ENCODE data around the gene CFAP77.

CFAP77 gene

GRCh38 chr9:132465131-132465635, 55.2 kb downstream of the CFAP77 start:
- no peak overlapping the region for H3K27ac ChIP-seq (ENCODE audit: insufficient read depth in 1 of 2, low read depth in 1 of 2, low read length in 2 of 2, poor library complexity in 1 of 2, severe bottlenecking in 2 of 2)
- CTCF ChIA-PET = no interaction called here
- 94% methylated on average over 2 of the region's 5 CpGs for WGBS (ENCODE audit: insufficient coverage)
- peaks cover 0 to 11% (median 0%) of the 10 kb centered on the region in 5 experiments for H3K27me3 ChIP-seq (replicated peaks in 2 of 5; ENCODE audit: control insufficient read depth in 4 of 5, insufficient read depth in 5 of 5, low read length in 4 of 5)
- no peak for DNase-seq
- POLR2A ChIA-PET = no interaction called here
- no peaks in the 10 kb centered on the region for H3K4me1 ChIP-seq (ENCODE audit: control extremely low read depth in 1 of 4, control insufficient read depth in 4 of 4, insufficient read depth in 4 of 4, low read length in 3 of 4)
- peaks cover 0 to 3% (median 0%) of the 10 kb centered on the region in 5 experiments for H3K9me3 ChIP-seq (ENCODE audit: control extremely low read depth in 1 of 5, control insufficient read depth in 4 of 5, insufficient read depth in 2 of 5, low read depth in 1 of 5, low read length in 4 of 5)
- no peaks in the 10 kb centered on the region for H3K36me3 ChIP-seq (ENCODE audit: control insufficient read depth in 4 of 4, insufficient read depth in 4 of 4, low read length in 3 of 4)
- no peak overlapping the region for H3K4me3 ChIP-seq (ENCODE audit: control insufficient read depth in 1 of 7, extremely low read depth in 1 of 7, insufficient read depth in 4 of 7, low read depth in 2 of 7, low read length in 6 of 7)

GRCh38 chr9:132472199-132472598, 62.2 kb downstream of the CFAP77 start:
- Histone ChIP-seq H3K36me3 (ENCODE audit: control insufficient read depth in 4 of 4, insufficient read depth in 4 of 4, low read length in 3 of 4) (no peaks in the 10 kb centered on the region), H3K4me1 (ENCODE audit: control extremely low read depth in 1 of 4, control insufficient read depth in 4 of 4, insufficient read depth in 4 of 4, low read length in 3 of 4) (no peaks in the 10 kb centered on the region), H3K4me3 (ENCODE audit: control insufficient read depth in 1 of 7, extremely low read depth in 1 of 7, insufficient read depth in 4 of 7, low read depth in 2 of 7, low read length in 6 of 7) (no peak overlapping the region), H3K9me3 (ENCODE audit: control extremely low read depth in 1 of 5, control insufficient read depth in 4 of 5, insufficient read depth in 2 of 5, low read depth in 1 of 5, low read length in 4 of 5) (no peaks in the 10 kb centered on the region), H3K27me3 (replicated peaks in 2 of 5; ENCODE audit: control insufficient read depth in 4 of 5, insufficient read depth in 5 of 5, low read length in 4 of 5) (peaks cover 0 to 4% (median 0%) of the 10 kb centered on the region in 5 experiments), H3K27ac (ENCODE audit: insufficient read depth in 1 of 2, low read depth in 1 of 2, low read length in 2 of 2, poor library complexity in 1 of 2, severe bottlenecking in 2 of 2) (no peak overlapping the region)
- CTCF ChIA-PET = no interaction called here
- POLR2A ChIA-PET = no interaction called here
- DNase-seq = no peak
- 86% methylated on average over 4 of the region's 4 CpGs for WGBS (ENCODE audit: insufficient coverage)

- CTCF ChIA-PET = no interaction called here
- WGBS (ENCODE audit: insufficient coverage) = 89% methylated on average over 8 of the region's 9 CpGs
Observed at GRCh38 chr9:132472599-132472998, 62.6 kb downstream of the CFAP77 start.

GRCh38 chr9:132474253-132474652, 64.2 kb downstream of the CFAP77 start:
- POLR2A ChIA-PET = no interaction called here
- Histone ChIP-seq H3K9me3 (ENCODE audit: control extremely low read depth in 1 of 5, control insufficient read depth in 4 of 5, insufficient read depth in 2 of 5, low read depth in 1 of 5, low read length in 4 of 5) (no peaks in the 10 kb centered on the region), H3K27me3 (replicated peaks in 2 of 5; ENCODE audit: control insufficient read depth in 4 of 5, insufficient read depth in 5 of 5, low read length in 4 of 5) (peaks cover 0 to 18% (median 0%) of the 10 kb centered on the region in 5 experiments), H3K36me3 (ENCODE audit: control insufficient read depth in 4 of 4, insufficient read depth in 4 of 4, low read length in 3 of 4) (no peaks in the 10 kb centered on the region), H3K4me1 (ENCODE audit: control extremely low read depth in 1 of 4, control insufficient read depth in 4 of 4, insufficient read depth in 4 of 4, low read length in 3 of 4) (no peaks in the 10 kb centered on the region), H3K27ac (ENCODE audit: insufficient read depth in 1 of 2, low read depth in 1 of 2, low read length in 2 of 2, poor library complexity in 1 of 2, severe bottlenecking in 2 of 2) (no peak overlapping the region), H3K4me3 (ENCODE audit: control insufficient read depth in 1 of 7, extremely low read depth in 1 of 7, insufficient read depth in 4 of 7, low read depth in 2 of 7, low read length in 6 of 7) (no peak overlapping the region)
- WGBS (ENCODE audit: insufficient coverage) = 100% methylated on average over 9 of the region's 14 CpGs
- CTCF ChIA-PET = interaction anchor here (0.6 to 0.9 kb wide), 2 partner anchors 14 to 113 kb away, joined by 3 read pairs; no protein-coding TSS in a partner anchor
- DNase-seq = no peak

More at GRCh38 chr9:132472599-132472998, 62.6 kb downstream of the CFAP77 start:
- Histone ChIP-seq H3K27ac (ENCODE audit: insufficient read depth in 1 of 2, low read depth in 1 of 2, low read length in 2 of 2, poor library complexity in 1 of 2, severe bottlenecking in 2 of 2) (no peak overlapping the region), H3K4me3 (ENCODE audit: control insufficient read depth in 1 of 7, extremely low read depth in 1 of 7, insufficient read depth in 4 of 7, low read depth in 2 of 7, low read length in 6 of 7) (no peak overlapping the region), H3K27me3 (replicated peaks in 2 of 5; ENCODE audit: control insufficient read depth in 4 of 5, insufficient read depth in 5 of 5, low read length in 4 of 5) (peaks cover 0 to 6% (median 0%) of the 10 kb centered on the region in 5 experiments), H3K9me3 (ENCODE audit: control extremely low read depth in 1 of 5, control insufficient read depth in 4 of 5, insufficient read depth in 2 of 5, low read depth in 1 of 5, low read length in 4 of 5) (no peaks in the 10 kb centered on the region), H3K36me3 (ENCODE audit: control insufficient read depth in 4 of 4, insufficient read depth in 4 of 4, low read length in 3 of 4) (no peaks in the 10 kb centered on the region), H3K4me1 (ENCODE audit: control extremely low read depth in 1 of 4, control insufficient read depth in 4 of 4, insufficient read depth in 4 of 4, low read length in 3 of 4) (no peaks in the 10 kb centered on the region)
- POLR2A ChIA-PET = no interaction called here
- no peak for DNase-seq

GRCh38 chr9:132478353-132479050, 68.5 kb downstream of the CFAP77 start:
- CTCF ChIA-PET = interaction anchor here (0.7 kb wide), 1 partner anchor 492 kb away, joined by 3 read pairs; no protein-coding TSS in a partner anchor

GRCh38 chr9:132479733-132480132, 69.7 kb downstream of the CFAP77 start:
- Histone ChIP-seq H3K27me3 (replicated peaks in 2 of 5; ENCODE audit: control insufficient read depth in 4 of 5, insufficient read depth in 5 of 5, low read length in 4 of 5) (peaks cover 0 to 46% (median 12%) of the 10 kb centered on the region in 5 experiments), H3K27ac (ENCODE audit: insufficient read depth in 1 of 2, low read depth in 1 of 2, low read length in 2 of 2, poor library complexity in 1 of 2, severe bottlenecking in 2 of 2) (no peak overlapping the region), H3K4me1 (ENCODE audit: control extremely low read depth in 1 of 4, control insufficient read depth in 4 of 4, insufficient read depth in 4 of 4, low read length in 3 of 4) (no peaks in the 10 kb centered on the region), H3K4me3 (ENCODE audit: control insufficient read depth in 1 of 7, extremely low read depth in 1 of 7, insufficient read depth in 4 of 7, low read depth in 2 of 7, low read length in 6 of 7) (no peak overlapping the region), H3K36me3 (ENCODE audit: control insufficient read depth in 4 of 4, insufficient read depth in 4 of 4, low read length in 3 of 4) (no peaks in the 10 kb centered on the region), H3K9me3 (ENCODE audit: control extremely low read depth in 1 of 5, control insufficient read depth in 4 of 5, insufficient read depth in 2 of 5, low read depth in 1 of 5, low read length in 4 of 5) (no peaks in the 10 kb centered on the region)
- no peak for DNase-seq
- WGBS (ENCODE audit: insufficient coverage) = 100% methylated on average over 10 of the region's 10 CpGs
- POLR2A ChIA-PET = no interaction called here
- CTCF ChIA-PET = no interaction called here

More at GRCh38 chr9:132478353-132479050, 68.5 kb downstream of the CFAP77 start:
- H3K4me3 ChIP-seq (ENCODE audit: control insufficient read depth in 1 of 7, extremely low read depth in 1 of 7, insufficient read depth in 4 of 7, low read depth in 2 of 7, low read length in 6 of 7) = no peak overlapping the region
- DNase-seq = no peak
- no peaks in the 10 kb centered on the region for H3K4me1 ChIP-seq (ENCODE audit: control extremely low read depth in 1 of 4, control insufficient read depth in 4 of 4, insufficient read depth in 4 of 4, low read length in 3 of 4)
- H3K27ac ChIP-seq (ENCODE audit: insufficient read depth in 1 of 2, low read depth in 1 of 2, low read length in 2 of 2, poor library complexity in 1 of 2, severe bottlenecking in 2 of 2) = no peak overlapping the region
- H3K27me3 ChIP-seq (replicated peaks in 2 of 5; ENCODE audit: control insufficient read depth in 4 of 5, insufficient read depth in 5 of 5, low read length in 4 of 5) = peaks cover 0 to 37% (median 7%) of the 10 kb centered on the region in 5 experiments
- WGBS (ENCODE audit: insufficient coverage) = 95% methylated on average over 13 of the region's 15 CpGs
- POLR2A ChIA-PET = no interaction called here
- H3K9me3 ChIP-seq (ENCODE audit: control extremely low read depth in 1 of 5, control insufficient read depth in 4 of 5, insufficient read depth in 2 of 5, low read depth in 1 of 5, low read length in 4 of 5) = no peaks in the 10 kb centered on the region
- no peaks in the 10 kb centered on the region for H3K36me3 ChIP-seq (ENCODE audit: control insufficient read depth in 4 of 4, insufficient read depth in 4 of 4, low read length in 3 of 4)

- no peaks in the 10 kb centered on the region for H3K9me3 ChIP-seq (ENCODE audit: control extremely low read depth in 1 of 5, control insufficient read depth in 4 of 5, insufficient read depth in 2 of 5, low read depth in 1 of 5, low read length in 4 of 5)
- no peak overlapping the region for H3K27ac ChIP-seq (ENCODE audit: insufficient read depth in 1 of 2, low read depth in 1 of 2, low read length in 2 of 2, poor library complexity in 1 of 2, severe bottlenecking in 2 of 2)
- no peak for DNase-seq
- no peak overlapping the region for H3K4me3 ChIP-seq (ENCODE audit: control insufficient read depth in 1 of 7, extremely low read depth in 1 of 7, insufficient read depth in 4 of 7, low read depth in 2 of 7, low read length in 6 of 7)
- POLR2A ChIA-PET = no interaction called here
- peaks cover 0 to 58% (median 15%) of the 10 kb centered on the region in 5 experiments for H3K27me3 ChIP-seq (replicated peaks in 2 of 5; ENCODE audit: control insufficient read depth in 4 of 5, insufficient read depth in 5 of 5, low read length in 4 of 5)
- CTCF ChIA-PET = no interaction called here
- H3K36me3 ChIP-seq (ENCODE audit: control insufficient read depth in 4 of 4, insufficient read depth in 4 of 4, low read length in 3 of 4) = no peaks in the 10 kb centered on the region
- 85% methylated on average over 19 of the region's 20 CpGs for WGBS (ENCODE audit: insufficient coverage)
- no peaks in the 10 kb centered on the region for H3K4me1 ChIP-seq (ENCODE audit: control extremely low read depth in 1 of 4, control insufficient read depth in 4 of 4, insufficient read depth in 4 of 4, low read length in 3 of 4)
Observed at GRCh38 chr9:132481053-132481849, 71.2 kb downstream of the CFAP77 start.

Data from common myeloid progenitor, CD34-positive (primary cell).